ENCODE data around the gene AATF.
A peak's percentile ranks its signal among the peaks of the same experiment; 100 is the strongest.

AATF gene

DNA sequence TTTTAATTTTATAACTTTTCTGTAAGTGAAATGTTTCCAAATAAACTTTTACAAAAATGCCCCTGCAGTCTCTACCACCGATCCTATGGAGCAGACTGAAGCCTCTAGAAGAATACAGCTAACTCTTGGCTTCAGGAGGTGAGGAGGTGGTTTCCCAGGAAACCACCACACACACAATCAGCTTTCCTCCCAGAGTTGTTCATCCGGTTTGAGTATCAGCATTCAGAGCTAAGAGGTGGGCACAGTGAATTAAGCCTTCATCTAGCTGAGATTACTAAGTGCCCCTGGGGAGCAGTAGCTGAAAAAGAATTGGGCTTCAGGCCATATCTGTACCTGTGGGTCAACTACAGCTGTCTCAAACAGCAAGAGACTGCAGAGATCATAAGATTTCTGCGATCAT, 139.7 kb downstream of the AATF start:
- no peak for DNase-seq

DNA sequence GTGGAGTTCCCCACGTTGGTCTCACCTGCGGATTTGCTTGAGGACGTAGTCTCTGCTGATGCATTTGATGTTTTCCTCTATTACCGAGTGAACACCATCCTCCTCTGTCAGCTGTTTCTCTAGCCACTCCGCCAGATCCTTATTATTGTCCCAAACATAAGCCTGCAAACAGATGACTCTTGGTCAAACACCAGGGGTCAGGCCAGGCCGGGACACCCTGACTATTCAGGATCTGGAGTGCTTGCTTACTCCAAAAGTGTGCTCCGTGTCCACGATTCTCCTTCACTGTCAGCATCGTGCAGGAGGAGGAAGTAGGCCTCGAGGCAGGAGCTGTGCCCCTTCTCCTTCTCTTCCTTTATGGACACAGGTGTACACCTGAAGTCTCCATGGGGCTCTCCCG, 140.2 kb downstream of the AATF start:
- H3K4me3 ChIP-seq (ENCODE audit: low read length) = no peak overlapping the region
- H3K56ac ChIP-seq (ENCODE audit: low read length) = no peak overlapping the region
- no peak overlapping the region for H2BK15ac ChIP-seq (replicated peaks; ENCODE audit: low read depth)
- DNase-seq = no peak
- H2BK5ac ChIP-seq (ENCODE audit: low read length) = no peak overlapping the region
- no peak overlapping the region for H4K5ac ChIP-seq (ENCODE audit: low read length)
- H3K79me2 ChIP-seq (ENCODE audit: control insufficient read depth, insufficient read depth, low read length) = no peaks in the 10 kb centered on the region
- no CpG with 5 or more reads among the region's 11 CpGs for WGBS (ENCODE audit: extremely low coverage, insufficient coverage, low lambda C conversion rate)
- no peak overlapping the region for H2AK5ac ChIP-seq (ENCODE audit: low read length)
- H3K9ac ChIP-seq (ENCODE audit: low read length) = no peak overlapping the region
- H3K18ac ChIP-seq (ENCODE audit: low read length) = no peak overlapping the region
- H3K27me3 ChIP-seq (ENCODE audit: insufficient read depth, low read length, poor library complexity) = no peaks in the 10 kb centered on the region
- H3K27ac ChIP-seq (ENCODE audit: low read depth, low read length) = no peak overlapping the region
- H3K4me2 ChIP-seq (ENCODE audit: low read length) = no peak overlapping the region
- no peak overlapping the region for H3K23ac ChIP-seq (ENCODE audit: low read length)
- H4K8ac ChIP-seq (ENCODE audit: low read depth, low read length) = no peak overlapping the region
- H2BK120ac ChIP-seq (ENCODE audit: low read depth, low read length) = no peak overlapping the region
- peaks cover 8% of the 10 kb centered on the region for H3K36me3 ChIP-seq (ENCODE audit: control insufficient read depth, insufficient read depth, low read length)
- no peaks in the 10 kb centered on the region for H3K4me1 ChIP-seq (ENCODE audit: control insufficient read depth, low read depth, low read length)
- H3K4ac ChIP-seq (ENCODE audit: low read depth, low read length) = no peak overlapping the region
- no peaks in the 10 kb centered on the region for H3K79me1 ChIP-seq (ENCODE audit: low read length)

More for the DNA sequence above, 139.7 kb downstream of the AATF start:
- Histone ChIP-seq H3K18ac (ENCODE audit: low read length) (no peak overlapping the region), H3K27me3 (ENCODE audit: insufficient read depth, low read length, poor library complexity) (no peaks in the 10 kb centered on the region), H3K27ac (ENCODE audit: low read depth, low read length) (no peak overlapping the region), H2BK120ac (ENCODE audit: low read depth, low read length) (no peak overlapping the region), H3K79me2 (ENCODE audit: control insufficient read depth, insufficient read depth, low read length) (no peaks in the 10 kb centered on the region), H3K4me1 (ENCODE audit: control insufficient read depth, low read depth, low read length) (no peaks in the 10 kb centered on the region), H3K4ac (ENCODE audit: low read depth, low read length) (no peak overlapping the region), H2BK5ac (ENCODE audit: low read length) (no peak overlapping the region), H4K8ac (ENCODE audit: low read depth, low read length) (no peak overlapping the region), H3K79me1 (ENCODE audit: low read length) (no peaks in the 10 kb centered on the region), H2AK5ac (ENCODE audit: low read length) (no peak overlapping the region), H3K56ac (ENCODE audit: low read length) (no peak overlapping the region), H3K4me2 (ENCODE audit: low read length) (no peak overlapping the region), H3K36me3 (ENCODE audit: control insufficient read depth, insufficient read depth, low read length) (peaks cover 8% of the 10 kb centered on the region), H4K5ac (ENCODE audit: low read length) (no peak overlapping the region), H3K9ac (ENCODE audit: low read length) (no peak overlapping the region), H2BK15ac (replicated peaks; ENCODE audit: low read depth) (no peak overlapping the region), H3K23ac (ENCODE audit: low read length) (no peak overlapping the region), H3K4me3 (ENCODE audit: low read length) (no peak overlapping the region)
- no CpG with 5 or more reads among the region's 3 CpGs for WGBS (ENCODE audit: extremely low coverage, insufficient coverage, low lambda C conversion rate)

GRCh38 chr17:37089956-37090355, 141.2 kb downstream of the AATF start:
- Histone ChIP-seq H4K5ac (ENCODE audit: low read length) (no peak overlapping the region), H2BK120ac (ENCODE audit: low read depth, low read length) (no peak overlapping the region), H3K56ac (ENCODE audit: low read length) (no peak overlapping the region), H3K4me2 (ENCODE audit: low read length) (no peak overlapping the region), H3K4ac (ENCODE audit: low read depth, low read length) (no peak overlapping the region), H3K23ac (ENCODE audit: low read length) (no peak overlapping the region), H3K4me1 (ENCODE audit: control insufficient read depth, low read depth, low read length) (no peaks in the 10 kb centered on the region), H3K27ac (ENCODE audit: low read depth, low read length) (no peak overlapping the region), H4K8ac (ENCODE audit: low read depth, low read length) (no peak overlapping the region), H3K79me1 (ENCODE audit: low read length) (no peaks in the 10 kb centered on the region), H2BK15ac (replicated peaks; ENCODE audit: low read depth) (no peak overlapping the region), H2BK5ac (ENCODE audit: low read length) (no peak overlapping the region), H3K18ac (ENCODE audit: low read length) (no peak overlapping the region), H3K36me3 (ENCODE audit: control insufficient read depth, insufficient read depth, low read length) (peaks cover 9% of the 10 kb centered on the region), H2AK5ac (ENCODE audit: low read length) (no peak overlapping the region), H3K9ac (ENCODE audit: low read length) (no peak overlapping the region), H3K4me3 (ENCODE audit: low read length) (no peak overlapping the region), H3K79me2 (ENCODE audit: control insufficient read depth, insufficient read depth, low read length) (no peaks in the 10 kb centered on the region), H3K27me3 (ENCODE audit: insufficient read depth, low read length, poor library complexity) (no peaks in the 10 kb centered on the region)
- WGBS (ENCODE audit: extremely low coverage, insufficient coverage, low lambda C conversion rate) = no CpG with 5 or more reads among the region's 7 CpGs
- no peak for DNase-seq

- H2BK15ac ChIP-seq (replicated peaks; ENCODE audit: low read depth) = no peak overlapping the region
- H3K4me1 ChIP-seq (ENCODE audit: control insufficient read depth, low read depth, low read length) = no peaks in the 10 kb centered on the region
- no peak overlapping the region for H3K4me2 ChIP-seq (ENCODE audit: low read length)
- H3K4ac ChIP-seq (ENCODE audit: low read depth, low read length) = no peak overlapping the region
- no peak overlapping the region for H3K4me3 ChIP-seq (ENCODE audit: low read length)
- no peak overlapping the region for H2BK120ac ChIP-seq (ENCODE audit: low read depth, low read length)
- no peak overlapping the region for H4K8ac ChIP-seq (ENCODE audit: low read depth, low read length)
- H3K56ac ChIP-seq (ENCODE audit: low read length) = peak overlapping the region; percentile 15
- no peaks in the 10 kb centered on the region for H3K79me2 ChIP-seq (ENCODE audit: control insufficient read depth, insufficient read depth, low read length)
- peaks cover 10% of the 10 kb centered on the region for H3K36me3 ChIP-seq (ENCODE audit: control insufficient read depth, insufficient read depth, low read length)
- H3K27me3 ChIP-seq (ENCODE audit: insufficient read depth, low read length, poor library complexity) = no peaks in the 10 kb centered on the region
- no peak overlapping the region for H3K18ac ChIP-seq (ENCODE audit: low read length)
- H3K9ac ChIP-seq (ENCODE audit: low read length) = no peak overlapping the region
- H4K5ac ChIP-seq (ENCODE audit: low read length) = no peak overlapping the region
- no peak overlapping the region for H2BK5ac ChIP-seq (ENCODE audit: low read length)
- WGBS (ENCODE audit: extremely low coverage, insufficient coverage, low lambda C conversion rate) = no CpG with 5 or more reads among the region's 3 CpGs
- no peaks in the 10 kb centered on the region for H3K79me1 ChIP-seq (ENCODE audit: low read length)
- no peak for DNase-seq
- H2AK5ac ChIP-seq (ENCODE audit: low read length) = no peak overlapping the region
- H3K27ac ChIP-seq (ENCODE audit: low read depth, low read length) = no peak overlapping the region
- H3K23ac ChIP-seq (ENCODE audit: low read length) = no peak overlapping the region
Observed at GRCh38 chr17:37090941-37091340, 142.2 kb downstream of the AATF start.

GRCh38 chr17:37092071-37092470, 143.3 kb downstream of the AATF start:
- Histone ChIP-seq H3K18ac (ENCODE audit: low read length) (no peak overlapping the region), H3K56ac (ENCODE audit: low read length) (no peak overlapping the region), H3K79me2 (ENCODE audit: control insufficient read depth, insufficient read depth, low read length) (no peaks in the 10 kb centered on the region), H3K4me3 (ENCODE audit: low read length) (no peak overlapping the region), H2BK5ac (ENCODE audit: low read length) (no peak overlapping the region), H3K27ac (ENCODE audit: low read depth, low read length) (no peak overlapping the region), H3K4me2 (ENCODE audit: low read length) (no peak overlapping the region), H3K9ac (ENCODE audit: low read length) (no peak overlapping the region), H3K36me3 (ENCODE audit: control insufficient read depth, insufficient read depth, low read length) (peaks cover 15% of the 10 kb centered on the region), H2AK5ac (ENCODE audit: low read length) (no peak overlapping the region), H2BK120ac (ENCODE audit: low read depth, low read length) (no peak overlapping the region), H3K27me3 (ENCODE audit: insufficient read depth, low read length, poor library complexity) (no peaks in the 10 kb centered on the region), H3K79me1 (ENCODE audit: low read length) (no peaks in the 10 kb centered on the region), H3K4ac (ENCODE audit: low read depth, low read length) (no peak overlapping the region), H4K8ac (ENCODE audit: low read depth, low read length) (no peak overlapping the region), H3K23ac (ENCODE audit: low read length) (no peak overlapping the region), H2BK15ac (replicated peaks; ENCODE audit: low read depth) (no peak overlapping the region), H4K5ac (ENCODE audit: low read length) (no peak overlapping the region), H3K4me1 (ENCODE audit: control insufficient read depth, low read depth, low read length) (no peaks in the 10 kb centered on the region)
- DNase-seq = no peak
- no CpG with 5 or more reads among the region's 2 CpGs for WGBS (ENCODE audit: extremely low coverage, insufficient coverage, low lambda C conversion rate)

- Histone ChIP-seq H4K8ac (ENCODE audit: low read depth, low read length) (no peak overlapping the region), H3K23ac (ENCODE audit: low read length) (no peak overlapping the region), H3K9ac (ENCODE audit: low read length) (no peak overlapping the region), H2BK5ac (ENCODE audit: low read length) (no peak overlapping the region), H3K4ac (ENCODE audit: low read depth, low read length) (no peak overlapping the region), H3K27ac (ENCODE audit: low read depth, low read length) (no peak overlapping the region), H3K79me2 (ENCODE audit: control insufficient read depth, insufficient read depth, low read length) (no peaks in the 10 kb centered on the region), H4K5ac (ENCODE audit: low read length) (no peak overlapping the region), H3K4me2 (ENCODE audit: low read length) (no peak overlapping the region), H3K79me1 (ENCODE audit: low read length) (no peaks in the 10 kb centered on the region), H2BK15ac (replicated peaks; ENCODE audit: low read depth) (no peak overlapping the region), H3K56ac (ENCODE audit: low read length) (no peak overlapping the region), H3K36me3 (ENCODE audit: control insufficient read depth, insufficient read depth, low read length) (peaks cover 15% of the 10 kb centered on the region), H2BK120ac (ENCODE audit: low read depth, low read length) (no peak overlapping the region), H3K18ac (ENCODE audit: low read length) (no peak overlapping the region), H3K4me3 (ENCODE audit: low read length) (no peak overlapping the region), H3K27me3 (ENCODE audit: insufficient read depth, low read length, poor library complexity) (no peaks in the 10 kb centered on the region), H2AK5ac (ENCODE audit: low read length) (no peak overlapping the region), H3K4me1 (ENCODE audit: control insufficient read depth, low read depth, low read length) (no peaks in the 10 kb centered on the region)
- DNase-seq = no peak
Observed at GRCh38 chr17:37092701-37093100, 143.9 kb downstream of the AATF start.

Measured in mesendoderm (in vitro differentiated cells).